H9 (cell line): ENCODE measurements around the gene SLC35E3. TPM values are rescaled to one million over a fixed set of nuclear protein-coding genes. Genes with fewer than 3 reads are reported as not detected.

Experiments used
- DNase-seq: peaks from one replicate; pipeline ENCODE4 v3.0.0-alpha.2; 2017
- H2AFZ ChIP-seq: one replicate; pipeline ENCODE4 v1.6.1; 2013; ENCODE audit warnings: mild to moderate bottlenecking, low read length, control low read depth, moderate library complexity
- H2AK5ac ChIP-seq: 2 replicates; pipeline ENCODE4 v1.6.1; 2013; ENCODE audit warnings: low read length, control low read depth, mixed read lengths; ENCODE audit not compliant: insufficient read length
- H2BK120ac ChIP-seq: one replicate; pipeline ENCODE4 v1.6.1; 2013; ENCODE audit warnings: low read depth, mild to moderate bottlenecking, low read length, control low read depth, inconsistent platforms; ENCODE audit not compliant: poor library complexity, severe bottlenecking
- H2BK12ac ChIP-seq: 2 replicates; pipeline ENCODE4 v1.6.1; 2013; ENCODE audit warnings: low read length, control low read depth, mixed read lengths, low read depth; ENCODE audit not compliant: insufficient read length
- H2BK15ac ChIP-seq: 2 replicates; pipeline ENCODE4 v1.6.1; 2013; ENCODE audit warnings: low read depth, low read length, control low read depth
- H2BK20ac ChIP-seq: one replicate; pipeline ENCODE4 v1.6.1; 2013; ENCODE audit warnings: low read depth, mild to moderate bottlenecking, low read length, control low read depth, inconsistent platforms; ENCODE audit not compliant: poor library complexity, severe bottlenecking
- H2BK5ac ChIP-seq: 2 replicates; pipeline ENCODE4 v1.6.1; 2013; ENCODE audit warnings: low read length, control low read depth, mixed read lengths; ENCODE audit not compliant: insufficient read length
- H3K14ac ChIP-seq: 2 replicates; pipeline ENCODE4 v1.6.1; 2013; ENCODE audit warnings: low read length, control low read depth; ENCODE audit not compliant: insufficient read depth
- H3K18ac ChIP-seq: 2 replicates; pipeline ENCODE4 v1.6.1; 2013; ENCODE audit warnings: low read depth, mild to moderate bottlenecking, mixed read lengths, low read length, control low read depth; ENCODE audit not compliant: insufficient read length
- H3K23ac ChIP-seq: 2 replicates; pipeline ENCODE4 v1.6.1; 2013; ENCODE audit warnings: low read length, control low read depth, mixed read lengths, low read depth; ENCODE audit not compliant: insufficient read length
- H3K23me2 ChIP-seq: 2 replicates; pipeline ENCODE4 v1.6.1; 2013; ENCODE audit warnings: low read depth, mild to moderate bottlenecking, mixed read lengths, low read length, control low read depth; ENCODE audit not compliant: insufficient read length, poor library complexity, severe bottlenecking
- H3K27ac ChIP-seq: 2 replicates; pipeline ENCODE4 v1.5.1; 2013; ENCODE audit warnings: low read length, control low read depth, mixed read lengths, low read depth; ENCODE audit not compliant: insufficient read length
- H3K27me3 ChIP-seq: 2 replicates; pipeline ENCODE4 v1.6.1; 2013; ENCODE audit warnings: low read length, control low read depth, inconsistent platforms; ENCODE audit not compliant: insufficient read depth
- H3K4ac ChIP-seq: 2 replicates; pipeline ENCODE4 v1.6.1; 2013; ENCODE audit warnings: low read depth, mild to moderate bottlenecking, control low read depth, inconsistent platforms, low read length, moderate library complexity
- H3K4me1 ChIP-seq: 2 replicates; pipeline ENCODE4 v1.6.1; 2013; ENCODE audit warnings: low read length, control low read depth, inconsistent platforms; ENCODE audit not compliant: insufficient read depth
- H3K4me2 ChIP-seq: 2 replicates; pipeline ENCODE4 v1.6.1; 2013; ENCODE audit warnings: low read length, control low read depth, mixed read lengths; ENCODE audit not compliant: insufficient read length, insufficient read depth
- H3K56ac ChIP-seq: 2 replicates; pipeline ENCODE4 v1.6.1; 2013; ENCODE audit warnings: low read depth, mild to moderate bottlenecking, mixed read lengths, low read length, control low read depth; ENCODE audit not compliant: insufficient read length
- H3K79me1 ChIP-seq: 2 replicates; pipeline ENCODE4 v1.6.1; 2013; ENCODE audit warnings: low read depth, mild to moderate bottlenecking, moderate library complexity, low read length, control low read depth, inconsistent platforms; ENCODE audit not compliant: insufficient read depth, poor library complexity, severe bottlenecking
- H3K79me2 ChIP-seq: 2 replicates; pipeline ENCODE4 v1.6.1; 2013; ENCODE audit warnings: low read length, control low read depth, inconsistent platforms; ENCODE audit not compliant: insufficient read depth
- H3K9ac ChIP-seq: 2 replicates; pipeline ENCODE4 v1.6.1; 2013; ENCODE audit warnings: low read length, control low read depth, mixed read lengths; ENCODE audit not compliant: insufficient read length; ENCODE audit errors: extremely low read depth
- H3K9me3 ChIP-seq: one replicate; pipeline ENCODE4 v1.6.1; 2013; ENCODE audit warnings: low read depth, low read length, inconsistent platforms; ENCODE audit not compliant: control insufficient read depth
- H3T11ph ChIP-seq: one replicate; pipeline ENCODE4 v1.6.1; 2013; ENCODE audit warnings: mild to moderate bottlenecking, low read length, control low read depth, inconsistent platforms
- H4K20me1 ChIP-seq: one replicate; pipeline ENCODE4 v1.6.1; 2013; ENCODE audit not compliant: control insufficient read depth, insufficient read length, insufficient read depth
- H4K5ac ChIP-seq: 2 replicates; pipeline ENCODE4 v1.6.1; 2013; ENCODE audit warnings: low read depth, mild to moderate bottlenecking, mixed read lengths, low read length, control low read depth; ENCODE audit not compliant: insufficient read length
- H4K8ac ChIP-seq: replicated peaks from 2 replicates; pipeline ENCODE4 v1.6.1; 2013; ENCODE audit warnings: low read length, control low read depth, mixed read lengths, low read depth; ENCODE audit not compliant: insufficient read length
- H4K91ac ChIP-seq: 2 replicates; pipeline ENCODE4 v1.6.1; 2013; ENCODE audit warnings: low read depth, mild to moderate bottlenecking, moderate library complexity, mixed read lengths, low read length, control low read depth; ENCODE audit not compliant: insufficient read length
- H3K27ac Mint-ChIP-seq, 3 experiments: 2 replicates in 2 of 3; 3 replicates in 1 of 3; pipeline ENCODE4 v1.8.0; 2020 to 2021; ENCODE audit warnings: mixed read lengths in 3 of 3, mild to moderate bottlenecking in 1 of 3, moderate library complexity in 1 of 3
- H3K27me3 Mint-ChIP-seq: 2 replicates; pipeline ENCODE4 v1.8.0; 2021; ENCODE audit warnings: low read depth, mild to moderate bottlenecking, moderate library complexity, mixed read lengths
- H3K36me3 Mint-ChIP-seq, 3 experiments: 2 replicates in 2 of 3; 3 replicates in 1 of 3; pipeline ENCODE4 v1.8.0; 2020 to 2021; ENCODE audit warnings: low read depth in 3 of 3, mixed read lengths in 3 of 3; ENCODE audit not compliant: insufficient read depth in 1 of 3
- H3K4me1 Mint-ChIP-seq, 2 experiments: 2 replicates each; pipeline ENCODE4 v1.8.0; 2020; ENCODE audit warnings: mixed read lengths in 2 of 2
- H3K4me3 Mint-ChIP-seq, 2 experiments: 2 replicates in 1 of 2; 3 replicates in 1 of 2; pipeline ENCODE4 v1.8.0; 2020 to 2021; ENCODE audit warnings: mild to moderate bottlenecking in 2 of 2, mixed read lengths in 2 of 2, moderate library complexity in 1 of 2
- H3K9me3 Mint-ChIP-seq, 2 experiments: 2 replicates in 1 of 2; 3 replicates in 1 of 2; pipeline ENCODE4 v1.8.0; 2020; ENCODE audit warnings: mild to moderate bottlenecking in 2 of 2, mixed read lengths in 2 of 2, moderate library complexity in 1 of 2
- CTCF ChIP-seq: fragments of 200-600 bp; sonication (generic); conservative IDR thresholded peaks from 3 replicates; pipeline ENCODE4 v1.8.0; 2021; ENCODE audit warnings: antibody characterized with exemption, mild to moderate bottlenecking
- WGBS: extraction: QIAGEN DNeasy Blood & Tissue Kit; methylation state at CpG from one replicate; pipeline ENCODE4 v1.1.7; 2013; ENCODE audit warnings: missing lambda C conversion rate, low lambda C conversion rate, mixed read lengths; ENCODE audit not compliant: insufficient read length; ENCODE audit errors: extremely low coverage; 5-methylcytosine and 5-hydroxymethylcytosine counted together
- total RNA-seq: library from RNA; stranded (reverse); gene quantifications from 2 replicates; pipeline ENCODE4 v1.2.1, GENCODE V29; 2021

Gene SLC35E3
- total RNA-seq, 1 experiment from 2014 or later: 17.9 TPM

GRCh38 chr12:68788554-68789143 lies 42.7 kb downstream of the SLC35E3 start:
- no peak overlapping the region for H3K23ac ChIP-seq
- H3T11ph ChIP-seq: no peak overlapping the region
- no peaks in the 10 kb centered on the region for H3K9me3 ChIP-seq
- H3K4me3 Mint-ChIP-seq: no peak overlapping the region
- H3K27me3 ChIP-seq: no peaks in the 10 kb centered on the region
- no peak overlapping the region for H3K4me2 ChIP-seq
- H3K4me1 ChIP-seq: no peaks in the 10 kb centered on the region
- H2BK20ac ChIP-seq: no peak overlapping the region
- DNase-seq: no peak
- H3K27ac ChIP-seq: no peak overlapping the region
- H3K14ac ChIP-seq: no peak overlapping the region
- no peak overlapping the region for H3K27ac Mint-ChIP-seq
- no peak overlapping the region for H2BK120ac ChIP-seq
- no peak overlapping the region for H2AFZ ChIP-seq
- H3K79me2 ChIP-seq: no peaks in the 10 kb centered on the region
- no peak overlapping the region for H4K5ac ChIP-seq
- no peaks in the 10 kb centered on the region for H3K79me1 ChIP-seq
- no peak overlapping the region for H2AK5ac ChIP-seq
- H2BK15ac ChIP-seq: no peak overlapping the region
- H3K4me1 Mint-ChIP-seq: peaks cover 9% of the 10 kb centered on the region in 2 experiments
- no peak overlapping the region for H4K8ac ChIP-seq
- H3K4ac ChIP-seq: no peak overlapping the region
- no peak overlapping the region for H4K91ac ChIP-seq
- no peaks in the 10 kb centered on the region for H3K23me2 ChIP-seq
- no peaks in the 10 kb centered on the region for H3K36me3 Mint-ChIP-seq
- no peak overlapping the region for H3K18ac ChIP-seq
- no peak overlapping the region for H3K56ac ChIP-seq
- H2BK5ac ChIP-seq: no peak overlapping the region
- H2BK12ac ChIP-seq: no peak overlapping the region
- TF ChIP-seq CTCF: no peak
- H4K20me1 ChIP-seq: no peaks in the 10 kb centered on the region
- no CpG with 5 or more reads among the region's 3 CpGs for WGBS
- no peaks in the 10 kb centered on the region; the same call in 1 of the 2 replicates for H3K27me3 Mint-ChIP-seq
- no peak overlapping the region for H3K9ac ChIP-seq
- H3K9me3 Mint-ChIP-seq: no peaks in the 10 kb centered on the region
